Endothelial cell (in vitro differentiated cells): ENCODE measurements around the gene TGFB2. TPM values are rescaled to one million over a fixed set of nuclear protein-coding genes. Genes with fewer than 3 reads are reported as not detected.

Experiments used
- DNase-seq: peaks from one replicate; pipeline ENCODE4 v3.0.0; 2021; ENCODE audit warnings: low spot score
- H3K27ac Mint-ChIP-seq: one replicate; pipeline ENCODE4 v1.8.0; 2021; ENCODE audit warnings: mixed read lengths, inconsistent platforms; ENCODE audit not compliant: unreplicated experiment
- H3K27me3 Mint-ChIP-seq: one replicate; pipeline ENCODE4 v1.8.0; 2021; ENCODE audit warnings: mild to moderate bottlenecking, moderate library complexity, mixed read lengths, inconsistent platforms; ENCODE audit not compliant: unreplicated experiment
- H3K36me3 Mint-ChIP-seq: one replicate; pipeline ENCODE4 v1.8.0; 2021; ENCODE audit warnings: mild to moderate bottlenecking, low read depth, mixed read lengths, inconsistent platforms; ENCODE audit not compliant: unreplicated experiment
- H3K4me1 Mint-ChIP-seq: one replicate; pipeline ENCODE4 v1.8.0; 2021; ENCODE audit warnings: mild to moderate bottlenecking, mixed read lengths, inconsistent platforms; ENCODE audit not compliant: unreplicated experiment
- H3K4me3 Mint-ChIP-seq: one replicate; pipeline ENCODE4 v1.8.0; 2021; ENCODE audit warnings: mild to moderate bottlenecking, mixed read lengths, inconsistent platforms; ENCODE audit not compliant: unreplicated experiment
- H3K9me3 Mint-ChIP-seq: one replicate; pipeline ENCODE4 v1.8.0; 2021; ENCODE audit warnings: mixed read lengths, inconsistent platforms; ENCODE audit not compliant: unreplicated experiment
- CTCF ChIP-seq: fragments of 200-600 bp; sonication (generic); IDR thresholded peaks from one replicate; pipeline ENCODE4 v1.5.0; 2021; ENCODE audit warnings: antibody characterized with exemption; ENCODE audit not compliant: unreplicated experiment
- total RNA-seq: library from RNA; stranded (reverse); fragmentation: NEBNext Ultra II Directional; extraction: Animal tissue kit (Norgen Biotek cat#: 25700); gene quantifications from one replicate; pipeline ENCODE4 v1.2.1, GENCODE V29; 2021; ENCODE audit not compliant: unreplicated experiment

The TGFB2 gene
- total RNA-seq, 1 donor from 2014 or later, result 0.62 TPM

DNA sequence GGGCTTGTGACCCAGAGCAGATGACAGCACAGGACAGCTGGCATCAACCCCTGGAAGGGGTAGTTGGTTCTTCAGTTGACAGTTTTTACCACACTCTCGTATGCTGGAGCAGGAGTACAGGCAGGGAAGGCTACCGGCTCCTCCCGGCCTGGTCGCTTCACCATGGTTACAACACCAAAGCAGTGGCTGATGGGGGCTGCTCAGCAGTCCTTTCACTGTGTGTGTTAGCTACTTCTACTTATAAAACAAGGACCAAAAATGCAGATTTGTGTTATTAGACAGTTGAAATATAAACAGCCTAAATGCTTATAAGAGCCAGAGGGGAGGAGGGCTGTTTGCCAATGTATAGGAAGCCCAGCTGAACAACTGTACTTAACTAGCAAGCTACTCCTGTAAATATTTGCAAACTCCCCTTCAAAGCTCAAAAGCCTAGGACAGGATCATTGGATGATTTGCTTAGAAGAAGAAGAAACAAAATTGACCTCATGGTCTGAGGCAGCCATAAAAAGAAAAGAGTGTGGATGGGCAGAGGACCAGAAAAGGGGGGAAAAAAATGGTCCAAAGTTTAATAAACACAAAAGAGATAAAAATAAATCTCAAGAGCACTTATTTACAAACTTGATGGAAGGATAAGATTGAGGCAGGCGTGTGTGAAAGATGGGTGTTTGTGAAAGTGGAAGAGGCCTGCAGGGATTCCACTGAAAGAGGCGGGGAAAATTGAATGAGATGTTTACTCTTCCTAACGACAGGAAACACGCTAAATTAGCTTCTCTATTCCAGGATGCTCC lies 57.1 kb downstream of the TGFB2 start:
- no peak for TF ChIP-seq CTCF
- no peak overlapping the region for H3K27ac Mint-ChIP-seq
- peaks cover 12% of the 10 kb centered on the region for H3K4me1 Mint-ChIP-seq
- H3K9me3 Mint-ChIP-seq, result no peaks in the 10 kb centered on the region
- no peak for DNase-seq
- no peaks in the 10 kb centered on the region for H3K27me3 Mint-ChIP-seq
- H3K36me3 Mint-ChIP-seq, result peaks cover 6% of the 10 kb centered on the region
- H3K4me3 Mint-ChIP-seq, result no peak overlapping the region

DNA sequence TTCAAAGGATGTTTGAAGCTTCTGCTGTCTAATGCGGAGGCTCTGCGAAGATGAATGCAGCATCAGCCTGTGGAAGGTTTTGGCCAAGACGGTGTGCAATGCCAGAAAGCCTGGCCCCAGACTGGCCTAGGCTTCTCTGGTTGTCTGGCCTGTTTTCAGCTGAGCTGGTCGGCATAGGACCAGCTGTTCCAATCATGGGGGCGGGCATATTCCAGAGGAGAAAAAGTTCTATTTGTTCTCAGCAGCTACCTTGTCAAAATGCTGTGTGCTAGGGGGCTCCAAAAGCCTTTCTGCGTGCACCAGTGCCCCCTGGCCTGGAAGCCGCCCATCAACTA lies 57.6 kb downstream of the TGFB2 start:
- Mint-ChIP-seq H3K9me3 (no peaks in the 10 kb centered on the region), H3K4me3 (no peak overlapping the region), H3K27ac (no peak overlapping the region), H3K4me1 (peaks cover 12% of the 10 kb centered on the region), H3K27me3 (no peaks in the 10 kb centered on the region), H3K36me3 (peaks cover 6% of the 10 kb centered on the region)
- DNase-seq, result no peak
- TF ChIP-seq CTCF, result no peak

- H3K4me1 Mint-ChIP-seq, result peaks cover 12% of the 10 kb centered on the region
- no peak for DNase-seq
- no peaks in the 10 kb centered on the region for H3K9me3 Mint-ChIP-seq
- no peak overlapping the region for H3K4me3 Mint-ChIP-seq
- no peaks in the 10 kb centered on the region for H3K27me3 Mint-ChIP-seq
- TF ChIP-seq CTCF, result no peak
- no peak overlapping the region for H3K27ac Mint-ChIP-seq
- peaks cover 6% of the 10 kb centered on the region for H3K36me3 Mint-ChIP-seq
Measured at GRCh38 chr1:218403300-218403699, 58.2 kb downstream of the TGFB2 start.

GRCh38 chr1:218407630-218408029 lies 62.5 kb downstream of the TGFB2 start:
- Mint-ChIP-seq H3K9me3 (no peaks in the 10 kb centered on the region), H3K27ac (no peak overlapping the region), H3K4me1 (peaks cover 3% of the 10 kb centered on the region), H3K4me3 (no peak overlapping the region), H3K36me3 (no peaks in the 10 kb centered on the region), H3K27me3 (peaks cover 2% of the 10 kb centered on the region)
- no peak for TF ChIP-seq CTCF
- DNase-seq, result no peak

DNA sequence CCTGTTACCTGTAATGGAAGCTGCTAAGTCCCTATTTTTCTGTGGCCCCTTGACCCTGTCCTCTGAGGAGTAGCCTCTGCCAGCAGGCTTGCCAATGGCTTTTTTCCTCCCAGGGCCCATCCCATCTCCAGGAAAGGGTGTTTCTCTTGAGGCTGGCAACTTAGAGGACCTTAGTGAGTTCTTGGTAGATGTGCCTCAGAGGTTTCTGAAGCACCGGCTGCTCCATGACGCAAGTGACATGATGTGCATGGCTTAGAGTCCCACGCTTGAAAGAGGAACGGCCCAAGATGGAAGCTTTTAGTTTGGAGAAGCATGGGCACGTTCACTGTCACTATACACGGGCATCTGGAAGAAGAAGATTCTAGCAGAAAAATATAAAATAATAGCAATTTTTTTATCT lies 63.0 kb downstream of the TGFB2 start:
- Mint-ChIP-seq H3K27ac (no peak overlapping the region), H3K4me1 (no peaks in the 10 kb centered on the region), H3K27me3 (peaks cover 2% of the 10 kb centered on the region), H3K36me3 (no peaks in the 10 kb centered on the region), H3K9me3 (no peaks in the 10 kb centered on the region), H3K4me3 (no peak overlapping the region)
- DNase-seq, result no peak
- no peak for TF ChIP-seq CTCF
